OCI-LY1 (cell line): ENCODE results near the gene IL31.

Experiments used
- H2AFZ ChIP-seq: fragments of 200-600 bp; sonication (generic), shearing (Covaris generic); 2 replicates; pipeline ENCODE4 v1.6.0; 2014; ENCODE audit warnings: antibody characterized with exemption, mild to moderate bottlenecking, low read length
- H3F3A ChIP-seq: fragments of 200-600 bp; sonication (generic), shearing (Covaris generic); 2 replicates; pipeline ENCODE4 v1.6.0; 2014; ENCODE audit warnings: mild to moderate bottlenecking, antibody characterized with exemption, low read length, moderate library complexity; ENCODE audit not compliant: insufficient read depth
- H3K27ac ChIP-seq: fragments of 200-600 bp; sonication (generic); 2 replicates; pipeline ENCODE4 v1.5.1; 2014; ENCODE audit warnings: low read length, mixed run types, mild to moderate bottlenecking, low read depth; ENCODE audit not compliant: poor library complexity, severe bottlenecking
- H3K27me3 ChIP-seq: fragments of 200-600 bp; sonication (generic); 2 replicates; pipeline ENCODE4 v1.6.0; 2014; ENCODE audit warnings: antibody characterized with exemption, mild to moderate bottlenecking, low read length, moderate library complexity; ENCODE audit not compliant: insufficient read depth
- H3K36me3 ChIP-seq: fragments of 200-600 bp; sonication (generic); 2 replicates; pipeline ENCODE4 v1.6.1; 2014; ENCODE audit warnings: mild to moderate bottlenecking, antibody characterized with exemption, low read length, moderate library complexity, mixed read lengths; ENCODE audit not compliant: insufficient read depth
- H3K4me1 ChIP-seq: fragments of 200-600 bp; sonication (generic); 2 replicates; pipeline ENCODE4 v1.5.1; 2014; ENCODE audit warnings: mild to moderate bottlenecking, low read length, moderate library complexity; ENCODE audit not compliant: insufficient read depth, severe bottlenecking
- H3K4me2 ChIP-seq: fragments of 200-600 bp; sonication (generic), shearing (Covaris generic); 2 replicates; pipeline ENCODE4 v1.6.1; 2014; ENCODE audit warnings: low read length
- H3K4me3 ChIP-seq: fragments of 200-600 bp; sonication (generic); 2 replicates; pipeline ENCODE4 v1.5.1; 2014; ENCODE audit warnings: low read length, low read depth, mild to moderate bottlenecking, mixed read lengths; ENCODE audit not compliant: poor library complexity, severe bottlenecking
- H3K79me2 ChIP-seq: fragments of 200-600 bp; shearing (Covaris generic); 2 replicates; pipeline ENCODE4 v1.6.1; 2016; ENCODE audit warnings: mixed run types, low read length, mixed read lengths; ENCODE audit not compliant: insufficient read depth
- H3K9ac ChIP-seq: fragments of 200-600 bp; sonication (generic), shearing (Covaris generic); 2 replicates; pipeline ENCODE4 v1.6.1; 2014; ENCODE audit warnings: mild to moderate bottlenecking, low read length, mixed read lengths
- H3K9me2 ChIP-seq: fragments of 200-600 bp; sonication (generic), shearing (Covaris generic); 2 replicates; pipeline ENCODE4 v1.6.1; 2014; ENCODE audit warnings: low read depth, mild to moderate bottlenecking, low read length, mixed read lengths
- H3K9me3 ChIP-seq: fragments of 200-600 bp; shearing (Covaris generic); 2 replicates; pipeline ENCODE4 v1.6.1; 2014; ENCODE audit warnings: low read length, mixed read lengths
- H4K20me1 ChIP-seq: fragments of 200-600 bp; sonication (generic), shearing (Covaris generic); 2 replicates; pipeline ENCODE4 v1.6.0; 2016; ENCODE audit warnings: mild to moderate bottlenecking, low read length; ENCODE audit not compliant: insufficient read depth
- EZH2 ChIP-seq: fragments of 200-600 bp; sonication (generic), shearing (Covaris generic); IDR thresholded peaks from 2 replicates; pipeline ENCODE4 v1.8.0; 2017; ENCODE audit warnings: borderline replicate concordance, mixed run types, mild to moderate bottlenecking, antibody characterized with exemption, low read length, moderate library complexity, mixed read lengths
- TF ChIP-seq, protein P1 (sequence below): fragments of 200-600 bp; sonication (generic), shearing (Covaris generic); IDR thresholded peaks from 2 replicates; pipeline ENCODE4 v1.5.1; 2017; ENCODE audit warnings: mild to moderate bottlenecking, antibody characterized with exemption, low read length, moderate library complexity, mixed read lengths

The IL31 gene

DNA sequence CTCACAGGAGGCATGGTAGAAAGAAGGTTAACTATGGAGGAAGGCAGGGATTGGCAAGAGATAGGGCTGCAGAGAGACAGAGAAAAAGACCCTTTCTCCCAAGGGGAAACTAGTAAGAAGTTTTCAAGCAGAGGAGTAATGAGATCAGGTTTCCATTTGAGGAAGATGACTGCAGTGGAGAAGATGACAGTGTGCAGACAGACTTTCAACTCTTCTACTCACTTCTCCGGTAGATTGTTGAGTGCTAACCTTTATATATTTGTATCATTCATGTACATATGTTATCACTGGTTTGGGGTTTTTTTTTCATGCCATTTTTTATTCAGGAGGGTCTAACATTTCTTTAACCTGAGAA is 23.6 kb upstream of the IL31 start:
- Histone ChIP-seq H3K27me3 (no peaks in the 10 kb centered on the region; the same call in 1 of the 2 replicates), H3K9ac (peak overlapping the region; percentile 51; the same call in 1 of the 2 replicates), H4K20me1 (no peaks in the 10 kb centered on the region), H3K4me1 (peaks cover 28% of the 10 kb centered on the region), H2AFZ (no peak overlapping the region), H3F3A (no peaks in the 10 kb centered on the region), H3K4me3 (peak overlapping the region; percentile 51), H3K4me2 (peak overlapping the region; percentile 74), H3K27ac (peak overlapping the region; percentile 80), H3K79me2 (no peaks in the 10 kb centered on the region), H3K9me3 (peaks cover 16% of the 10 kb centered on the region; the same call in 1 of the 2 replicates), H3K9me2 (no peaks in the 10 kb centered on the region), H3K36me3 (peaks cover 6% of the 10 kb centered on the region; the same call in 1 of the 2 replicates)
- TF ChIP-seq EZH2, result no peak
- TF ChIP-seq, protein P1, sequence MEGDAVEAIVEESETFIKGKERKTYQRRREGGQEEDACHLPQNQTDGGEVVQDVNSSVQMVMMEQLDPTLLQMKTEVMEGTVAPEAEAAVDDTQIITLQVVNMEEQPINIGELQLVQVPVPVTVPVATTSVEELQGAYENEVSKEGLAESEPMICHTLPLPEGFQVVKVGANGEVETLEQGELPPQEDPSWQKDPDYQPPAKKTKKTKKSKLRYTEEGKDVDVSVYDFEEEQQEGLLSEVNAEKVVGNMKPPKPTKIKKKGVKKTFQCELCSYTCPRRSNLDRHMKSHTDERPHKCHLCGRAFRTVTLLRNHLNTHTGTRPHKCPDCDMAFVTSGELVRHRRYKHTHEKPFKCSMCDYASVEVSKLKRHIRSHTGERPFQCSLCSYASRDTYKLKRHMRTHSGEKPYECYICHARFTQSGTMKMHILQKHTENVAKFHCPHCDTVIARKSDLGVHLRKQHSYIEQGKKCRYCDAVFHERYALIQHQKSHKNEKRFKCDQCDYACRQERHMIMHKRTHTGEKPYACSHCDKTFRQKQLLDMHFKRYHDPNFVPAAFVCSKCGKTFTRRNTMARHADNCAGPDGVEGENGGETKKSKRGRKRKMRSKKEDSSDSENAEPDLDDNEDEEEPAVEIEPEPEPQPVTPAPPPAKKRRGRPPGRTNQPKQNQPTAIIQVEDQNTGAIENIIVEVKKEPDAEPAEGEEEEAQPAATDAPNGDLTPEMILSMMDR, result no peak

DNA sequence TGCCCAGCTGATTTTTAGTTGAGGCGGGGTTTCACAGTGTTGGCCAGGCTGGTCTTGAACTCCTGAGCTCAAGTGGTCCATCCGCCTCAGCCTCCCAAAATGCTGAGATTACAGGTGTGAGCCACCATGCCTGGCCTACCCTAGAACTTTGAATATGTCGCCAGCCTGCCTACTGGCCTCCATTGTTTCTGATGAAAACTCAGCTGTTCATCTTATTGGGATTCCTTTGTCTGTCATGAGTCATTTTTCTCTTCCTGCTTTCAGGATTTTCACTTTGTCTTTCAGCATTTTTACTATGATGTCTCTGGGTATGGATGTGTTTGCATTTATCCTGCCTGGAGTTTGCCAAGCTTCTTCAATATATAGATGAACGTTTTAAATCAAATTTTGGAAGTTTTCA is 21.4 kb upstream of the IL31 start:
- no peaks in the 10 kb centered on the region; the same call in 1 of the 2 replicates for H3K27me3 ChIP-seq
- H3K4me1 ChIP-seq, result peaks cover 26% of the 10 kb centered on the region
- H3K4me3 ChIP-seq, result no peak overlapping the region
- TF ChIP-seq EZH2, result no peak
- TF ChIP-seq, protein P1, result no peak
- H3K9me3 ChIP-seq, result peaks cover 16% of the 10 kb centered on the region; the same call in 1 of the 2 replicates
- H3K79me2 ChIP-seq, result no peaks in the 10 kb centered on the region
- no peaks in the 10 kb centered on the region for H4K20me1 ChIP-seq
- H3K4me2 ChIP-seq, result no peak overlapping the region
- no peak overlapping the region for H2AFZ ChIP-seq
- H3K9me2 ChIP-seq, result no peaks in the 10 kb centered on the region
- peaks cover 6% of the 10 kb centered on the region; the same call in 1 of the 2 replicates for H3K36me3 ChIP-seq
- H3K9ac ChIP-seq, result no peak overlapping the region
- H3K27ac ChIP-seq, result no peak overlapping the region
- no peaks in the 10 kb centered on the region for H3F3A ChIP-seq

DNA sequence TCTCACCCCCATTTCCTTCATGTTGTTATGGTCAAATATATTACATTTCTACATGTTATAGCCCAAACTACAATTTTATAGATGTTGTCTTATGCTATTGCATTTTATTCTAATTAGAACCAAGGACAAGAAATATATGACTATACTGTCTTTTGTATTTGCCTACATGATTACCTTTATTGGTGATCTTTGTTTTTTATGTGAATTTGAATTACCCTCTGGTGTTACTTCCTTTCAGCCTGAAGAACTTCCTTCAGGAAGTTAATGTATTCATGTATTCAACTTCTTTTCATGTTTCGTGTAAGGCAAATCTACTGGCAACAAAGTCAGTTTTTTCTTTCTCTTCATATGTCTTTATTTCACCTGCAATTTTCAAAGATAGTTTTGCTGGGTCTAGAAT is 20.8 kb upstream of the IL31 start:
- peaks cover 26% of the 10 kb centered on the region for H3K4me1 ChIP-seq
- no peak overlapping the region for H3K4me3 ChIP-seq
- H3K9me3 ChIP-seq, result peaks cover 16% of the 10 kb centered on the region; the same call in 1 of the 2 replicates
- no peaks in the 10 kb centered on the region for H3K27me3 ChIP-seq
- TF ChIP-seq EZH2, result no peak
- TF ChIP-seq, protein P1, result no peak
- H4K20me1 ChIP-seq, result no peaks in the 10 kb centered on the region
- H3K9ac ChIP-seq, result no peak overlapping the region
- peaks cover 6% of the 10 kb centered on the region; the same call in 1 of the 2 replicates for H3K36me3 ChIP-seq
- H3K79me2 ChIP-seq, result no peaks in the 10 kb centered on the region
- no peak overlapping the region for H2AFZ ChIP-seq
- no peaks in the 10 kb centered on the region for H3K9me2 ChIP-seq
- H3F3A ChIP-seq, result no peaks in the 10 kb centered on the region
- H3K27ac ChIP-seq, result no peak overlapping the region
- no peak overlapping the region for H3K4me2 ChIP-seq
